ENCODE measurements around the gene PPP2R2B. TPM values are rescaled to one million over a fixed set of nuclear protein-coding genes. Genes with fewer than 3 reads are reported as not detected.

PPP2R2B gene
- total and polyA plus RNA-seq, 12 donors = 0.35 to 11.7 (median 4.7) TPM

DNA sequence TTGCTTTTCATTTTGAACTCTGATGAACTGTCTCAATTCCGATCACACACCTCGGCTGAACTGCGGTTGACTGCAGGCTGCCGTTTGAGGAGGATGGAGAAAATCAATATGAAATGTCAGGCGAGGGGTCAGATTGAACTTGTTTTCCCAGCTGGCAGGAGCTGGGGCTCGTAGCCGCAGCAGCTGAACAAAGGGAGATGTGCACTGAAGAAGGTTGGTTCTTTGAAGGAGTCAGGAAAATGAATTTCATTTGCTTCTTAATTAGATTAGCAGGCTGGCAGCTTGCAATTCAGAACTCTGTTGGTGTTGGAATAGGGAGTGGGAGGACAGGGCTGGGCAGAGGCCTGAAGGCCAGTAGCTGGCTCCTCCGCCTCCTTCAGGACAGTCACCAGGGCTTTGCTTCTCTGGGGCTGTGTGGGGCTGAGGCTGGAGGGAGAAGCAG, 245.2 kb downstream of the PPP2R2B start:
- TF ChIP-seq, protein P1, sequence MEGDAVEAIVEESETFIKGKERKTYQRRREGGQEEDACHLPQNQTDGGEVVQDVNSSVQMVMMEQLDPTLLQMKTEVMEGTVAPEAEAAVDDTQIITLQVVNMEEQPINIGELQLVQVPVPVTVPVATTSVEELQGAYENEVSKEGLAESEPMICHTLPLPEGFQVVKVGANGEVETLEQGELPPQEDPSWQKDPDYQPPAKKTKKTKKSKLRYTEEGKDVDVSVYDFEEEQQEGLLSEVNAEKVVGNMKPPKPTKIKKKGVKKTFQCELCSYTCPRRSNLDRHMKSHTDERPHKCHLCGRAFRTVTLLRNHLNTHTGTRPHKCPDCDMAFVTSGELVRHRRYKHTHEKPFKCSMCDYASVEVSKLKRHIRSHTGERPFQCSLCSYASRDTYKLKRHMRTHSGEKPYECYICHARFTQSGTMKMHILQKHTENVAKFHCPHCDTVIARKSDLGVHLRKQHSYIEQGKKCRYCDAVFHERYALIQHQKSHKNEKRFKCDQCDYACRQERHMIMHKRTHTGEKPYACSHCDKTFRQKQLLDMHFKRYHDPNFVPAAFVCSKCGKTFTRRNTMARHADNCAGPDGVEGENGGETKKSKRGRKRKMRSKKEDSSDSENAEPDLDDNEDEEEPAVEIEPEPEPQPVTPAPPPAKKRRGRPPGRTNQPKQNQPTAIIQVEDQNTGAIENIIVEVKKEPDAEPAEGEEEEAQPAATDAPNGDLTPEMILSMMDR (IDR thresholded peaks at IDR 0.05) = no peak
- TF ChIP-seq POLR2A (IDR thresholded peaks at IDR 0.05) = no peak
- H3K27me3 ChIP-seq = no peaks in the 10 kb centered on the region
- no peak overlapping the region for H3K27ac ChIP-seq
- H3K4me3 ChIP-seq = no peak overlapping the region
- H3K36me3 ChIP-seq (replicated peaks in 1 of 2) = no peaks in the 10 kb centered on the region
- intact Hi-C loops (cut with DNase I) = no loop called here
- WGBS, 4 donors = 51 to 70% (median 60%) methylated on average over 8 of the region's 8 CpGs
- no peaks in the 10 kb centered on the region for H3K9me3 ChIP-seq (replicated peaks in 1 of 3)
- H3K4me1 ChIP-seq (replicated peaks in 1 of 2) = no peaks in the 10 kb centered on the region
- no peak for DNase-seq

DNA sequence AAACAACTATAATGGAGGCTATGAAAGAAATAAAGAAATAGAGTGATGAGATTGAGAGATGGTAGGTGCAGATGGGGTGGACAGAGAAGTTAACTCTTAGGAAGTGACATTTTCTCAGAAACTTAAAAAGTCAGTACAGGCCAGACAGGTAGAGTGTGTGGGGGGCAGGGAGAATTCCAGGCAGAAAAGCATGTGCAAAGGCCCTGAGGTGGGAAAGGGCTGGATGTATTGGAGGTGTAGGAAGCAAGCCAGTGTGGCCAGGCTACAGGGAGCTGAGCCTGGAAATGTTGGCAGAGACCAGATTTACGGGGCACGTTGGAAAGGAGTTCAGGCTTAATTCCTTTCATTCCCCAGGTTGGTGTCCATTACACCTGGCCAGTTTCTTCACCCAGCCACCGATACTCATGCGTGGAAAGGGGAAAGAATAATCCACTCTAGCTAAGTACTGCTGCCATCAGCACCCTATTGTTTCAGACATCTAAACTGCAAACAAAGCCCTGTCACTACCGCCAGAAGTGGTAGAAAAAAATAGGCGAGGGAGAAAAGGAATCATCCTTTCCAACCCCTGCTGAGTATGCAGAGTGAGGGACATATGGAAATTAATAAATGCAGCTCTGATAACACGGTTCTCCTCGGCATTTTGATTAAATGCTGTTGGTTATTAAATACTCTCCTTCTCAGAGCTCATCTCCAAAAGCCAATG, 245.8 kb downstream of the PPP2R2B start:
- Histone ChIP-seq H3K4me3 (no peak overlapping the region), H3K27me3 (no peaks in the 10 kb centered on the region), H3K27ac (no peak overlapping the region), H3K36me3 (replicated peaks in 1 of 2) (no peaks in the 10 kb centered on the region), H3K9me3 (replicated peaks in 1 of 3) (no peaks in the 10 kb centered on the region), H3K4me1 (replicated peaks in 1 of 2) (no peaks in the 10 kb centered on the region)
- no peak for DNase-seq
- TF ChIP-seq, protein P1 (IDR thresholded peaks at IDR 0.05) = no peak
- TF ChIP-seq POLR2A (IDR thresholded peaks at IDR 0.05) = no peak
- WGBS, 4 donors = 74 to 85% (median 78%) methylated on average over 8 of the region's 8 CpGs
- intact Hi-C loops (cut with DNase I) = no loop called here

DNA sequence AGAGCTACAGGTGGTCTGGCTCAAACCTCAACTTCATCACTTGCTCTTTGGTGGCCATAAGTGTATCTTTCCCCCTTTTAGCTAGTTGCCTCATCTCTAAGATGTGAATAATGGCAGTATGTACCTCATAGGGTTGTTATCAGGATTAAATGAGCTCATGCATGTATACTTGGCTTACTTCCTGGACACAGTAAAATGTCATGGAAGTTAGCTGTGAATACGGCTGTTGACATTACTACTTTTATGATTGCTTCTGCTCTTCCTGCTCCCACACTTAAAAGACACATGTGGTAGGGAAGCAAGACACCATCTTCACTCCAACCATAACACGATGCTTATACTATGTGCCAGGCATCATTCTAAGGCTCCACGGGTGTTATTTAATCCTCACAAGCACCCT, 248.1 kb downstream of the PPP2R2B start:
- no peak overlapping the region for H3K27ac ChIP-seq
- H3K4me3 ChIP-seq = no peak overlapping the region
- H3K36me3 ChIP-seq (replicated peaks in 1 of 2) = no peaks in the 10 kb centered on the region
- TF ChIP-seq POLR2A (IDR thresholded peaks at IDR 0.05) = no peak
- TF ChIP-seq, protein P1 (IDR thresholded peaks at IDR 0.05) = no peak
- intact Hi-C loops (cut with DNase I) = no loop called here
- no peaks in the 10 kb centered on the region for H3K27me3 ChIP-seq
- no peak for DNase-seq
- H3K4me1 ChIP-seq (replicated peaks in 1 of 2) = no peaks in the 10 kb centered on the region
- 68 to 80% (median 71%) methylated on average over 3 of the region's 3 CpGs for WGBS, 4 donors
- H3K9me3 ChIP-seq (replicated peaks in 1 of 3) = no peaks in the 10 kb centered on the region

GRCh38 chr5:146628950-146629349, 249.6 kb downstream of the PPP2R2B start:
- intact Hi-C loops (cut with DNase I) = no loop called here
- H3K4me3 ChIP-seq = no peak overlapping the region
- H3K36me3 ChIP-seq (replicated peaks in 1 of 2) = no peaks in the 10 kb centered on the region
- TF ChIP-seq POLR2A (IDR thresholded peaks at IDR 0.05) = no peak
- TF ChIP-seq, protein P1 (IDR thresholded peaks at IDR 0.05) = no peak
- 82 to 88% (median 84%) methylated on average over 5 of the region's 5 CpGs for WGBS, 4 donors
- H3K27me3 ChIP-seq = no peaks in the 10 kb centered on the region
- no peaks in the 10 kb centered on the region for H3K4me1 ChIP-seq (replicated peaks in 1 of 2)
- no peak for DNase-seq
- no peaks in the 10 kb centered on the region for H3K9me3 ChIP-seq (replicated peaks in 1 of 3)
- no peak overlapping the region for H3K27ac ChIP-seq
